Right renal pelvis (tissue), 4 donors: Measurements from ENCODE around the gene ZBTB7B. TPM values are rescaled to one million over a fixed set of nuclear protein-coding genes. Genes with fewer than 3 reads are reported as not detected.
A peak's percentile ranks its signal among the peaks of the same experiment; 100 is the strongest.

Source experiments
- DNase-seq, 4 donors: peaks; one replicate each; pipeline ENCODE4 v3.0.0-alpha.2; 2013; ENCODE audit warnings: low read depth in 4 of 4, low spot score in 3 of 4, missing footprints in 1 of 4
- polyA plus RNA-seq, 4 donors: library from polyadenylated mRNA; unstranded; fragments of 120-200 nt; gene quantifications; one replicate each; pipeline ENCODE4 v1.2.1, GENCODE V29; 2013; ENCODE audit not compliant: insufficient read length in 4 of 4

The ZBTB7B gene
- 10 to 100 TPM; 13.0 to 17.4 (median 14.4) TPM for polyA plus RNA-seq

- DNase-seq, result no peak
Measured at GRCh38 chr1:155002464-155003226, at the start of gene ZBTB7B. Gene ZBTB7B, plus strand, starts transcription at chr1:155002802. Its CDS starts 11,859 bp downstream, at chr1:155014661.

GRCh38 chr1:154953611-154954038 is 49.0 kb upstream of the ZBTB7B start:
- no peak for DNase-seq

- DNase-seq, result no peak
Measured at GRCh38 chr1:154954541-154954940, 48.1 kb upstream of the ZBTB7B start.

- no peak for DNase-seq
Measured at GRCh38 chr1:154955039-154955717, 47.4 kb upstream of the ZBTB7B start.

- DNase-seq, result peak; percentile 87 to 94 (median 92)
Measured at GRCh38 chr1:154955718-154956543, 46.7 kb upstream of the ZBTB7B start, which contains the start of gene PBXIP1. Gene PBXIP1, minus strand, starts transcription at chr1:154956099. Its CDS starts 2,378 bp downstream, at chr1:154953721.

DNA sequence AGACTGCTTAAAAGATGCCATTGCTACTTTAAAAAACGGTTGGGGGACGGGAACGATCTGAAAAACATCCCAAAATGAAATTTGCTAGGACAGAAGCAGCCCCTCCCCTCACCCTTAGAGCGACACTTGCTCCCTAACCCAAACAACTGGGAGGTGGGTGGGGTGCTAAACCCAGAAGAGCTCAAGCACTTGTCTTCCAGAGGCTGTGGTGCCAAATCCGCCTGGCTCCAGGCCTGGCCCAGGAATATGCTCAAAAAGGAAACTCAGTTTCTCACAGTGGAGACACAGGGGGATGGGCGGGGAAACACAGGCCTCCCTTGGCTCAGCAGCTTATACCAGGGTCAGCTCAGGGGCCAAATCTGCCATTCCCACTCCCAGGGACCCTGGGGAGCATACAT is 46.1 kb upstream of the ZBTB7B start:
- no peak for DNase-seq

- no peak for DNase-seq
Measured at GRCh38 chr1:154957091-154957657, 45.4 kb upstream of the ZBTB7B start.

DNA sequence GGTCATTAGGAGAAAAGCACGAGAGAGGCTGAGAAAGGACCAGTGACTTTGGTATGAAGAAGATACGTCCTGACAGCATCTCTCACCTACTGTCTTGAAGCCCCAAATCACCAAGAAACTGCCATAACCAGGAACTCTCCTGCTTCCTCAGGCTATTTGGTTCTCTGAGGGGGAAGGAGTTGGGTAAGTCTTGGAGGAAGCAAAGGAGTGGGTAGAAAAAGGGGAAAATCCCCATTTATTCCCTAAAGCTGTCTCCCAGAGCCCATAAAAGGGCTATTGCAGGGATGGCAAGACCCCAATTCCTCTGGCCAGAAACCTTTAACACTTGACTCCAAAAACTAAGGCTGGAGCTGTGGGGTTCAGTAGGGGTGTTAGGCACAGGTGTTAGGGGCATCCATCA is 44.6 kb upstream of the ZBTB7B start:
- no peak for DNase-seq

GRCh38 chr1:154958681-154959425 is 43.7 kb upstream of the ZBTB7B start:
- no peak for DNase-seq

DNA sequence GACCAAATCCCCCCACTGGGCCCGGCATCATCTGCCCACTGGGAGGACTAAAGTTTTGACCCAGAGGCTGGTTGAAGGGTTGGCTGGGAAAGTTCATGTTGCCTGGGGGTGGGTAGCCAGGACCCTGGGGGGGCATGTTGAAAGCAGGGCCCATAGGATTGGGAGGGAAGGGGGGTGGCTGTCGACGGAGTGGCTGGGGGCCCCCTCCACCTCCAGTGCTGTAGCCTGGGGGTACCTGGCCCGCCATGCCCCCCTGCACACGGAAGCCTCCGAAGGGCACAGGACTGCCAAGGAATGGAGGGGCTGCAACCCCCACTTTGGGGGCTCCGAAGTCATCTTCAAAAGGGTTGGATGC is 43.2 kb upstream of the ZBTB7B start:
- no peak for DNase-seq

DNA sequence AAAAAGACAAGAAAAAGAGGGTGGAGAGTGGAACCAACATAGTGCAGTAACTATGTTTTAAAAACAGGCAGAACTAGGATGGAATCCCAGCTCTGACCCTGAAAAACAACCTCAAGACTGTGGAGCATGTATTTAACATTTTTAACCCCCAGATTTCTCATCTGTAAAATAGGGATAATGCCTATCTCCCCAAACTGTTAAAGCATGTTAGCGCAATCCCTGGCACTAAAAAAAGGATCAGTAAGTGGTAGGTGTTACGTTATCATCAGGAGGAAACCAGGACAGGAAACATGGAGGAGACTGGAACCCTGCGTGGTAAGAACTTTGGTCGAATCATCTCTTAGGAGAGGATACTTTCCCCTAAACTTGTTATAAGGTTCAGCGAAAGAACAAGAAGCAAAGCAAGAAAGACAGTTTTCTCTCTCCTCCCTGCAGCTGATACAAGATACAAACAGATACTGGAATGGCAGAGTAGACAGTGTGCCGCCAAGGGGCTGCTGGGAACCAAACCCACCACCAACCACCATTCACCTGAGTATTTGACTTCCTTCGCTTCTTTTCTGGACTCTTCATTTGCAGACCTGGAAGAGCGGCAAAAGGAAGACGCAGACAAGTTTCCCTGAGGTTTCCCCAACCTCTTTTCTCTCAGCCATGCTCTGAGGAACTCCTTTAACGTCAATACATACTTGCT is 42.0 kb upstream of the ZBTB7B start:
- DNase-seq, result no peak

- DNase-seq, result peak in 2 of 4 donors; percentile 68 to 82
Measured at GRCh38 chr1:154961207-154962155, 41.1 kb upstream of the ZBTB7B start, which contains the start of gene PYGO2. Gene PYGO2, minus strand, starts transcription at chr1:154961782. Its CDS starts 206 bp downstream, at chr1:154961576.

GRCh38 chr1:154962156-154962749 is 40.3 kb upstream of the ZBTB7B start:
- no peak for DNase-seq

DNA sequence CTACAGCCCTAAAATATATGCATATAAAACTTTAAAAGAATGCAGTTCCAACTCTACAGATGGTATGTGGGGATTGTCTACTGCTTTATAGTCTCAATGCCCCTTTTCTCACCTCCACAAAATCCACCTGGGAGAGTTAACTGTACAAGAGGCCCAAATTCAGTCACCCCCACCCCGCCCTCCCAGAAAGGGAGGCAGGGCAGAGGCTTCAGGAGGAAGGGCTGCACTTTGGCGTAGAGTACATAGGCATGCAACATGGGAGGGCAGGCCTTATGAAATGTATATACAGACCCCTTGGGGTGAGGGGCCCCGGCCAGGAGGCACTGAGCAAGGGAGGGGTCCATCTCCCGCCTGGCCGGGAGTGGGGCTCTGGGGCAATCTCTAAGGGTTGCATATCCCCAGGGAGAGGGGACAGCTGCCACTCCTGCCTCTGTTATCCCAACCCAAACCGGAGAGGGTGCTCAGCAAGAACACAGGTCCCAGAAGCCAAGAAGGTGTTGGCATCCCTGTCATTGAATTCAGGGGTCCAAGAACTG is 39.7 kb upstream of the ZBTB7B start:
- no peak for DNase-seq

- DNase-seq, result no peak
Measured at GRCh38 chr1:154963643-154964042, 39.0 kb upstream of the ZBTB7B start.

- DNase-seq, result no peak
Measured at GRCh38 chr1:154964359-154964758, 38.2 kb upstream of the ZBTB7B start.

DNA sequence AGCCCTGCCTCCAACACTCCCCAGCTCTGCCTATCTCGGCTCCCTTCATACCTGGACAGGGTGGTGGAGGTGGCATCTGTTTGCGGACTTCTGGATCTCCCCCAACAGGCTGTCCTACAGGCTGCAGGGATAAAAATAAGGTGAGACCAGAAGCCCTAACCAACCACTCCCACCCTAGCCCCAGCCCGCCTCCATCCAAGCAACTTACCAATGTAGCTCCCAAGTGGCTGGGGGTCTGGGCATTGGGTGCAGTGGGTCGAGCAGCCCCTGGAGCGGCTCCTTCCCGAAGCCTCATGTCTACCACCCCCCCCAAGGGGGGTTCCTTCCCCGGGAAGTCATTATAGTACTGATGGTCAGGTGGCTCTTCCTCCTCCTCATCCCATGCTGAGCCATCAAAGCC is 36.5 kb upstream of the ZBTB7B start:
- DNase-seq, result no peak
